A549 (cell line): ENCODE data around the gene NUB1. TPM values are rescaled to one million over a fixed set of nuclear protein-coding genes. Genes with fewer than 3 reads are reported as not detected.

ENCODE experiments used
- ATAC-seq, 2 experiments: fragments of 200-7000 bp in 1 of 2; fragments of >200 bp in 1 of 2; cut with Nextera tagmentation in 1 of 2; cut with Tn5 transposase in 1 of 2; 3 replicates each; pipeline versions ENCODE4 v1.8.0 to v1.9.1; 2018 to 2020; ENCODE audit warnings: mild to moderate bottlenecking in 1 of 2, moderate library complexity in 1 of 2
- CTCF ChIA-PET: fragments of 300-600 bp; sonication (Branson Sonifier 250); formaldehyde crosslinking; extraction: SDS; loops from one replicate; lab custom pipeline; 2021; ENCODE audit warnings: antibody characterized with exemption, inconsistent platforms; lab: Yijun Ruan, JAX
- POLR2A ChIA-PET: fragments of 350-600 bp; formaldehyde crosslinking; extraction: SDS; loops from one replicate; lab custom pipeline; 2021; ENCODE audit warnings: antibody characterized with exemption, inconsistent platforms; lab: Yijun Ruan, JAX
- DNase-seq, 2 experiments: peaks; one replicate each; pipeline versions ENCODE4 v3.0.0 to v3.0.0-alpha.2; 2011 to 2016; ENCODE audit warnings: low read depth in 1 of 2, low spot score in 1 of 2
- FAIRE-seq: peaks from 2 replicates; lab custom pipeline; 2011; peaks lifted over from hg19 to GRCh38; lab: Jason Lieb, UNC
- H3K27ac ChIP-seq, 2 experiments: fragments of >200 bp; sonication (Bioruptor Twin); formaldehyde crosslinking; 3 replicates each; pipeline ENCODE4 v1.5.1; 2016 to 2017
- H3K4me1 ChIP-seq: fragments of >200 bp; sonication (Bioruptor Twin); formaldehyde crosslinking; 3 replicates; pipeline ENCODE4 v1.6.1; 2016
- H3K4me2 ChIP-seq: fragments of >200 bp; sonication (Bioruptor Twin); formaldehyde crosslinking; 3 replicates; pipeline ENCODE4 v1.6.1; 2016
- H3K4me3 ChIP-seq: fragments of >200 bp; sonication (Bioruptor Twin); formaldehyde crosslinking; 3 replicates; pipeline ENCODE4 v1.5.1; 2016
- H3K9me3 ChIP-seq: fragments of >200 bp; sonication (Bioruptor Twin); formaldehyde crosslinking; 3 replicates; pipeline ENCODE4 v1.6.1; 2016
- CEBPB ChIP-seq, 2 experiments: fragments of >200 bp in 1 of 2; sonication (Bioruptor Twin) in 1 of 2; formaldehyde crosslinking in 1 of 2; IDR thresholded peaks; 2 replicates each; pipeline ENCODE4 v1.6.1; 2012 to 2016
- EP300 ChIP-seq, 2 experiments: fragments of >200 bp; sonication (Bioruptor Twin); formaldehyde crosslinking; IDR thresholded peaks; 2 replicates in 1 of 2; 3 replicates in 1 of 2; pipeline ENCODE4 v1.6.1; 2016 to 2017
- GATA3 ChIP-seq: IDR thresholded peaks from 2 replicates; pipeline ENCODE4 v1.6.1; 2012; ENCODE audit warnings: borderline replicate concordance
- HDAC2 ChIP-seq: fragments of 200-600 bp; sonication (generic); IDR thresholded peaks from 2 replicates; pipeline ENCODE4 v1.6.1; 2016
- HOXB13 ChIP-seq: fragments of 250-450 bp; sonication (Bioruptor Pico); IDR thresholded peaks from 2 replicates; pipeline ENCODE4 v1.5.0; 2020; ENCODE audit warnings: low read depth, mild to moderate bottlenecking, moderate library complexity
- JUNB ChIP-seq: fragments of >200 bp; sonication (Bioruptor Twin); formaldehyde crosslinking; IDR thresholded peaks from 2 replicates; pipeline ENCODE4 v1.6.1; 2016
- NPAS2 ChIP-seq: fragments of 250-450 bp; sonication (Bioruptor Pico); IDR thresholded peaks from 2 replicates; pipeline ENCODE4 v1.8.0; 2022; ENCODE audit warnings: mild to moderate bottlenecking, moderate library complexity, borderline replicate concordance
- NR3C1 ChIP-seq: fragments of >200 bp; sonication (Bioruptor Twin); formaldehyde crosslinking; IDR thresholded peaks from 3 replicates; pipeline ENCODE4 v1.6.1; 2017
- PHF8 ChIP-seq: fragments of 200-600 bp; sonication (generic); IDR thresholded peaks from 2 replicates; pipeline ENCODE4 v1.6.1; 2016; ENCODE audit warnings: low read depth, mild to moderate bottlenecking, antibody characterized with exemption, moderate library complexity, borderline replicate concordance
- RAD21 ChIP-seq, 2 experiments: fragments of >200 bp in 1 of 2; sonication (Bioruptor Twin) in 1 of 2; formaldehyde crosslinking in 1 of 2; IDR thresholded peaks in 1 of 2; conservative IDR thresholded peaks in 1 of 2; 2 replicates in 1 of 2; 3 replicates in 1 of 2; pipeline ENCODE4 v1.6.1; 2012 to 2018; ENCODE audit warnings: inconsistent platforms in 1 of 2
- RCOR1 ChIP-seq: fragments of 150-350 bp; IDR thresholded peaks from 2 replicates; pipeline ENCODE4 v1.6.1; 2014; ENCODE audit warnings: antibody characterized with exemption, low read length, low read depth
- RNF2 ChIP-seq: fragments of 200-600 bp; sonication (generic); IDR thresholded peaks from 2 replicates; pipeline ENCODE4 v1.6.1; 2016; ENCODE audit warnings: low read depth, mild to moderate bottlenecking, antibody characterized with exemption, moderate library complexity, borderline replicate concordance
- SREBF2 ChIP-seq: fragments of 450-650 bp; IDR thresholded peaks from 2 replicates; pipeline ENCODE4 v1.6.1; 2014; ENCODE audit warnings: mild to moderate bottlenecking, moderate library complexity
- WGBS: methylation state at CpG from one replicate; pipeline ENCODE4 v1.1.6; 2017; ENCODE audit errors: missing lambda C conversion rate; 5-methylcytosine and 5-hydroxymethylcytosine counted together
- polyA plus RNA-seq, 4 experiments: library from polyadenylated mRNA; depleted of rRNA in 3 of 4; stranded (reverse); fragments of >200 nt; fragmentation: RNase III in 1 of 4; extraction: RNeasy Plus Mini Kit Qiagen cat#74134 plus additional on column Dnase treatment in 1 of 4; gene quantifications; 2 replicates in 3 of 4; 3 replicates in 1 of 4; pipeline ENCODE4 v1.2.3, GENCODE V29; 2011 to 2017
- TF ChIP-seq, protein P1 (sequence below): IDR thresholded peaks from 2 replicates; pipeline ENCODE4 v1.6.1; 2012; ENCODE audit warnings: low read depth, borderline replicate concordance
- TF ChIP-seq, protein P2 (sequence below): fragments of >200 bp; sonication (Bioruptor Twin); formaldehyde crosslinking; IDR thresholded peaks from 2 replicates; pipeline ENCODE4 v1.6.1; 2016
- TF ChIP-seq, protein P3 (sequence below): fragments of 200-600 bp; sonication (generic); IDR thresholded peaks from 2 replicates; pipeline ENCODE4 v1.6.1; 2016; ENCODE audit warnings: antibody characterized with exemption, mild to moderate bottlenecking, moderate library complexity
- TF ChIP-seq, protein P4 (sequence below): fragments of 450-650 bp; IDR thresholded peaks from 2 replicates; pipeline ENCODE4 v1.6.1; 2014; ENCODE audit warnings: antibody characterized with exemption
- TF ChIP-seq, protein P5 (sequence below): fragments of 250-450 bp; sonication (Bioruptor Pico); IDR thresholded peaks from 2 replicates; pipeline ENCODE4 v1.5.0; 2020; ENCODE audit warnings: low read depth, mild to moderate bottlenecking, moderate library complexity
- TF ChIP-seq, protein P6 (sequence below): fragments of 250-450 bp; sonication (Bioruptor Pico); IDR thresholded peaks from 2 replicates; pipeline ENCODE4 v1.5.0; 2021; ENCODE audit warnings: mild to moderate bottlenecking, moderate library complexity, borderline replicate concordance
- TF ChIP-seq, protein P7 (sequence below): fragments of >200 bp; sonication (Bioruptor Twin); formaldehyde crosslinking; IDR thresholded peaks from 3 replicates; pipeline ENCODE4 v1.6.1; 2016

NUB1 gene
- polyA plus RNA-seq, 2 of the 4 experiments (the other 2 are of a cell fraction), result 45.0 to 105 TPM

DNA sequence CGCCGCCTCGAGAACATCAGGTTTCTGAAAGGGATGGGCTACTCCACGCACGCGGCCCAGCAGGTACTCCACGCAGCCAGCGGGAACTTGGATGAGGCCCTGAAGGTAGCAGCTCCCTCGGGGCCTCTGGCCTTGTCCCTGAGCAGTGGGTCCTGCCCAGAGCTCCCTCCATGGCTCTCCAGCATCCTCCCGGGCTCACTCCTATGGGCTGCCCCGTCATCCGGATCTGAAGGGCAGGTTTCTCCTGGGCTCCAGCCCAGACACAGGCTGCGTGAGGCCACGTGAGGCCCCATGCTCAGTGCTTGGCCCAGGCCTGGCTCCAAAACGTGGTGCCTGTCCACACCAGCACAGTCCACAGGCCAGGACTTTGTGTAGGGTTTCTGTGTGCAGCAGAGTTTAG, 32.5 kb downstream of the NUB1 start:
- no peak; a peak in 1 of 6 replicates for ATAC-seq
- no peak overlapping the region for H3K27ac ChIP-seq
- no peak for FAIRE-seq
- ChIA-PET POLR2A (no interaction called here), CTCF (interaction anchor here (1.2 to 21.5 kb wide), 3 partner anchors 19 to 73 kb away, joined by 3 to 438 read pairs (median 4); partner anchors contain the start of gene CRYGN)
- H3K4me3 ChIP-seq, result no peak overlapping the region
- H3K9me3 ChIP-seq, result no peaks in the 10 kb centered on the region
- 85% methylated on average over 15 of the region's 15 CpGs for WGBS
- no peak overlapping the region for H3K4me2 ChIP-seq
- no peak for DNase-seq
- TF ChIP-seq CEBPB (IDR thresholded peaks at IDR 0.05) (no peak), HDAC2 (no peak), EP300 (IDR thresholded peaks at IDR 0.05) (no peak), RAD21 (conservative IDR thresholded peaks at IDR 0.05 in 1 of 2, IDR thresholded peaks at IDR 0.05 in 1 of 2) (no peak), GATA3 (no peak), PHF8 (no peak), NPAS2 (CRISPR knock-in tag) (no peak), SREBF2 (no peak), RCOR1 (no peak), RNF2 (no peak), JUNB (no peak), HOXB13 (CRISPR knock-in tag) (no peak), NR3C1 (no peak)
- TF ChIP-seq, protein P1, sequence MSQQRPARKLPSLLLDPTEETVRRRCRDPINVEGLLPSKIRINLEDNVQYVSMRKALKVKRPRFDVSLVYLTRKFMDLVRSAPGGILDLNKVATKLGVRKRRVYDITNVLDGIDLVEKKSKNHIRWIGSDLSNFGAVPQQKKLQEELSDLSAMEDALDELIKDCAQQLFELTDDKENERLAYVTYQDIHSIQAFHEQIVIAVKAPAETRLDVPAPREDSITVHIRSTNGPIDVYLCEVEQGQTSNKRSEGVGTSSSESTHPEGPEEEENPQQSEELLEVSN, result no peak
- TF ChIP-seq, protein P2, sequence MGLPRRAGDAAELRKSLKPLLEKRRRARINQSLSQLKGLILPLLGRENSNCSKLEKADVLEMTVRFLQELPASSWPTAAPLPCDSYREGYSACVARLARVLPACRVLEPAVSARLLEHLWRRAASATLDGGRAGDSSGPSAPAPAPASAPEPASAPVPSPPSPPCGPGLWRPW, result no peak
- TF ChIP-seq, protein P3, sequence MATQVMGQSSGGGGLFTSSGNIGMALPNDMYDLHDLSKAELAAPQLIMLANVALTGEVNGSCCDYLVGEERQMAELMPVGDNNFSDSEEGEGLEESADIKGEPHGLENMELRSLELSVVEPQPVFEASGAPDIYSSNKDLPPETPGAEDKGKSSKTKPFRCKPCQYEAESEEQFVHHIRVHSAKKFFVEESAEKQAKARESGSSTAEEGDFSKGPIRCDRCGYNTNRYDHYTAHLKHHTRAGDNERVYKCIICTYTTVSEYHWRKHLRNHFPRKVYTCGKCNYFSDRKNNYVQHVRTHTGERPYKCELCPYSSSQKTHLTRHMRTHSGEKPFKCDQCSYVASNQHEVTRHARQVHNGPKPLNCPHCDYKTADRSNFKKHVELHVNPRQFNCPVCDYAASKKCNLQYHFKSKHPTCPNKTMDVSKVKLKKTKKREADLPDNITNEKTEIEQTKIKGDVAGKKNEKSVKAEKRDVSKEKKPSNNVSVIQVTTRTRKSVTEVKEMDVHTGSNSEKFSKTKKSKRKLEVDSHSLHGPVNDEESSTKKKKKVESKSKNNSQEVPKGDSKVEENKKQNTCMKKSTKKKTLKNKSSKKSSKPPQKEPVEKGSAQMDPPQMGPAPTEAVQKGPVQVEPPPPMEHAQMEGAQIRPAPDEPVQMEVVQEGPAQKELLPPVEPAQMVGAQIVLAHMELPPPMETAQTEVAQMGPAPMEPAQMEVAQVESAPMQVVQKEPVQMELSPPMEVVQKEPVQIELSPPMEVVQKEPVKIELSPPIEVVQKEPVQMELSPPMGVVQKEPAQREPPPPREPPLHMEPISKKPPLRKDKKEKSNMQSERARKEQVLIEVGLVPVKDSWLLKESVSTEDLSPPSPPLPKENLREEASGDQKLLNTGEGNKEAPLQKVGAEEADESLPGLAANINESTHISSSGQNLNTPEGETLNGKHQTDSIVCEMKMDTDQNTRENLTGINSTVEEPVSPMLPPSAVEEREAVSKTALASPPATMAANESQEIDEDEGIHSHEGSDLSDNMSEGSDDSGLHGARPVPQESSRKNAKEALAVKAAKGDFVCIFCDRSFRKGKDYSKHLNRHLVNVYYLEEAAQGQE, result no peak
- TF ChIP-seq, protein P4, sequence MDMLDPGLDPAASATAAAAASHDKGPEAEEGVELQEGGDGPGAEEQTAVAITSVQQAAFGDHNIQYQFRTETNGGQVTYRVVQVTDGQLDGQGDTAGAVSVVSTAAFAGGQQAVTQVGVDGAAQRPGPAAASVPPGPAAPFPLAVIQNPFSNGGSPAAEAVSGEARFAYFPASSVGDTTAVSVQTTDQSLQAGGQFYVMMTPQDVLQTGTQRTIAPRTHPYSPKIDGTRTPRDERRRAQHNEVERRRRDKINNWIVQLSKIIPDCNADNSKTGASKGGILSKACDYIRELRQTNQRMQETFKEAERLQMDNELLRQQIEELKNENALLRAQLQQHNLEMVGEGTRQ, result no peak
- TF ChIP-seq, protein P5, sequence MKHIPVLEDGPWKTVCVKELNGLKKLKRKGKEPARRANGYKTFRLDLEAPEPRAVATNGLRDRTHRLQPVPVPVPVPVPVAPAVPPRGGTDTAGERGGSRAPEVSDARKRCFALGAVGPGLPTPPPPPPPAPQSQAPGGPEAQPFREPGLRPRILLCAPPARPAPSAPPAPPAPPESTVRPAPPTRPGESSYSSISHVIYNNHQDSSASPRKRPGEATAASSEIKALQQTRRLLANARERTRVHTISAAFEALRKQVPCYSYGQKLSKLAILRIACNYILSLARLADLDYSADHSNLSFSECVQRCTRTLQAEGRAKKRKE (CRISPR knock-in tag), result no peak
- TF ChIP-seq, protein P6, sequence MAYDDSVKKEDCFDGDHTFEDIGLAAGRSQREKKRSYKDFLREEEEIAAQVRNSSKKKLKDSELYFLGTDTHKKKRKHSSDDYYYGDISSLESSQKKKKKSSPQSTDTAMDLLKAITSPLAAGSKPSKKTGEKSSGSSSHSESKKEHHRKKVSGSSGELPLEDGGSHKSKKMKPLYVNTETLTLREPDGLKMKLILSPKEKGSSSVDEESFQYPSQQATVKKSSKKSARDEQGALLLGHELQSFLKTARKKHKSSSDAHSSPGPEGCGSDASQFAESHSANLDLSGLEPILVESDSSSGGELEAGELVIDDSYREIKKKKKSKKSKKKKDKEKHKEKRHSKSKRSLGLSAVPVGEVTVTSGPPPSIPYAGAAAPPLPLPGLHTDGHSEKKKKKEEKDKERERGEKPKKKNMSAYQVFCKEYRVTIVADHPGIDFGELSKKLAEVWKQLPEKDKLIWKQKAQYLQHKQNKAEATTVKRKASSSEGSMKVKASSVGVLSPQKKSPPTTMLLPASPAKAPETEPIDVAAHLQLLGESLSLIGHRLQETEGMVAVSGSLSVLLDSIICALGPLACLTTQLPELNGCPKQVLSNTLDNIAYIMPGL (CRISPR knock-in tag), result no peak
- TF ChIP-seq, protein P7, sequence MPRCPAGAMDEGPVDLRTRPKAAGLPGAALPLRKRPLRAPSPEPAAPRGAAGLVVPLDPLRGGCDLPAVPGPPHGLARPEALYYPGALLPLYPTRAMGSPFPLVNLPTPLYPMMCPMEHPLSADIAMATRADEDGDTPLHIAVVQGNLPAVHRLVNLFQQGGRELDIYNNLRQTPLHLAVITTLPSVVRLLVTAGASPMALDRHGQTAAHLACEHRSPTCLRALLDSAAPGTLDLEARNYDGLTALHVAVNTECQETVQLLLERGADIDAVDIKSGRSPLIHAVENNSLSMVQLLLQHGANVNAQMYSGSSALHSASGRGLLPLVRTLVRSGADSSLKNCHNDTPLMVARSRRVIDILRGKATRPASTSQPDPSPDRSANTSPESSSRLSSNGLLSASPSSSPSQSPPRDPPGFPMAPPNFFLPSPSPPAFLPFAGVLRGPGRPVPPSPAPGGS, result no peak
- no peaks in the 10 kb centered on the region for H3K4me1 ChIP-seq
